Pulmonary artery endothelial cell (primary cell): Measurements from ENCODE around the gene MEGF9. TPM values are rescaled to one million over a fixed set of nuclear protein-coding genes. Genes with fewer than 3 reads are reported as not detected.
A peak's percentile ranks its signal among the peaks of the same experiment; 100 is the strongest.

ENCODE experiments used
- DNase-seq: peaks from one replicate; pipeline ENCODE4 v3.0.0-alpha.2; 2011; ENCODE audit warnings: low read depth, low spot score
- total RNA-seq: library from RNA; depleted of rRNA; stranded (reverse); fragments of >200 nt; gene quantifications from 2 replicates; pipeline ENCODE4 v1.2.3, GENCODE V29; 2014

The MEGF9 gene
- total RNA-seq, 1 donor from 2014 or later, result 16.5 TPM

DNA sequence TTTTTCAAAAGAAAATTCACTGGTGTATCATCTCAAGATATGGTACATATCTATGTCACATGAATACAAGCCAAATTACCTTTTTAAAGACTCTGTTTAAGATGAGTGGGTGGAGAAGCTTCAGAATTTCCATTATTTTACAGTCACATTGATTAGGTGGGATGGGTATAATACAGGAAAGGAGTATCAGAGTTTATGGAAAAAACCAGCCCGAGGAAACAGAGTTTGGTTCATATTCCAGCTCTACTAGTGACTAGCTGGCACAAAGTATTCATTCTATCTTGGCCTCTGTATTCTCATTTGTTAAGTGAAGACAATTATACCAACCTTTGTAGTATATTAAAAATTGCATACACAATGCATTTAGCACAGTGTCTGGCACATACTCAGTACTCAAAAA, 87.8 kb downstream of the MEGF9 start:
- no peak for DNase-seq

DNA sequence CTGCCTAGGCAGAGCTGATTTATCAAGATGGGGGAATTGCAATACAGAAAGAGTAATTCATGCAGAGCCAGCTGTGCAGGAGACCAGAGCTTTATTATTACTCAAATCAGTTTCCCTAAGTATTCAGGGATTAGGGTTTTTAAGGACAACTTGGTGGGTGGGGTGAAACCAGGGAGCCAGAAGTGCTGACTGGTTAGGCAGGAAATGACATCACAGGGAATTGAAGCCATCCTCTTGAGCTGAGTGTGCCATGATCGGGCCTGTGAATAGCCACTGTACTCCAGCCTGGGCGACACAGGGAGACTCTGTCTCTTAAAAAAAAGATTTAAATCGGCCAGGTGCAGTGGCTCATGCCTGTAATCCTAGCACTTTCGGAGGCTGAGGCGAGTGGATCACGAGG, 89.0 kb downstream of the MEGF9 start:
- DNase-seq, result no peak

DNA sequence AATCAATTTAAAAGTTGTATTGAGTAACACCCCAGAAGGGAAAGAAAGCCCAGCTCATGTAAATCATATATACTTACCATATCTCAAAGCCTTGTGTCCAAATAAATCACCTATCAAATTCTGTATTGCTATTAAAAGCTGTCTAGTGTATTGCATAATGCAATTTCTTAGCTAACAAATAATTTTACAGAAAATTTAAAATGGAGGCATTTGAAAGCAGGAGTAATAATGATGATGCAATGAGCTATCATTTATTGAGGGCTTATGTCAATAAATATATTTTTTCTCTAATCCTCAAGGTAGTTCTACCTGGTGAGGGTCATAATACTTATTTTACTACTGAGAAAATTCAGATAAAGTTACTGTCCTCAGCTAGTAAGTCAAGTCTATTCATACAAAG, 91.5 kb downstream of the MEGF9 start:
- no peak for DNase-seq

DNA sequence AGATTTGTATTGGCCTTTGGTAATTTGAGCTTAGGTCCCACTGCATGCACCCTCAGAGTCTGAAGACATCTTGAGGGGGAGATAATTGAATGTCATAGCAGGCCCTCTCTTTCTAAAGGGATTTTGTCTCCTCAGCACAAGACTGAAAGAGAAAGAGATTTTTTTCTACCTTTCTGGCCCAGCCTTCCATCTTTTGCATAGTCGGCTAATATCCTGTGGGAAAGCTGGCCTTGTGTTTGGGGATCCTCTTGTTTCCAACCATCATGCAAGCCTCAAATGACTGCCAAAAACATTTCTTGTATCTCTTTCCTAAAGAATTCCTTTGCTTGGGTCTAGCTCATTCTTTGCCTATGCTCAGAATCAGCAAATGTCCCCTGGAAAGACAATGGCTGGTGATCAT, 92.3 kb downstream of the MEGF9 start:
- no peak for DNase-seq

DNA sequence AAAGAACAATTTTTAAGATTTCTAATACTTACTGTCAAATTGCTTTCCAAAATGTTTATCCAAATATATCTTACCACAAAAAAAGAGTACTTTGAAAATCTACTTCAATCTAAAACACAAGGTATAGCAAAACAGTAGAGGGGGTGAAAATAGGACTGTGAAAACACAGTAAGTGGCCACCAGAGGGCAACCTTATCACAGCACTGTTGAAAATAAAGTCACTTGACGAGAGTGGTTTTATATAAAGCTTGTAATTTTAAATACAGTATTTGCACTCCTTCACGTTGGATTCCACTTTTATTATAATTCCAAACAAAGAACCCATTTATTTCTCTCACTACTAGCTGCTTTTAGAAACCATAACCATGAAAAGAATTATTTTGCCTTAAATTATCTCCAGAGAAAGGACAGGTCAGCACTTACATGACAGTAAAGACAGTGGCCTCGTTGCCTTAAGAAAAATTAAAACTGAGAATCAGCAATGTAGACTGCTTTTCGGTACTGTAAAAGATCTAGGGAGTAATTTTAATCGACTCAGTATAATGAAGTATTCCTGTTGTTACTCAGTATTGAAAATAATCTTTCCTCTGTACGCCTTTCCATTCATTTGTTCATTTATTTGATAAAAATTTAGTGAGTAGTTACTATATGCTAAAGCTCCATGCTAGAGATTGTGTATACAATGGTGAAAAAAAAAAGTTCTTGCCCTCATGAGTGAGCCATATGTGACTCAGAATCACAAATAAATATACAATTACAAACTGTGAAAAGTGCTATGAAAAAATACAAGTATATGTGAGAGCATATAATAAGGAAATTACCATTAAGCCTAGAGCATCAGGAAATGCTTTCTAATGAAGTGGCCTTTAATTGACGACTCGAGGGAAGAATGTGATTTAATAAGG, 94.3 kb downstream of the MEGF9 start:
- peak; percentile 41 for DNase-seq

DNA sequence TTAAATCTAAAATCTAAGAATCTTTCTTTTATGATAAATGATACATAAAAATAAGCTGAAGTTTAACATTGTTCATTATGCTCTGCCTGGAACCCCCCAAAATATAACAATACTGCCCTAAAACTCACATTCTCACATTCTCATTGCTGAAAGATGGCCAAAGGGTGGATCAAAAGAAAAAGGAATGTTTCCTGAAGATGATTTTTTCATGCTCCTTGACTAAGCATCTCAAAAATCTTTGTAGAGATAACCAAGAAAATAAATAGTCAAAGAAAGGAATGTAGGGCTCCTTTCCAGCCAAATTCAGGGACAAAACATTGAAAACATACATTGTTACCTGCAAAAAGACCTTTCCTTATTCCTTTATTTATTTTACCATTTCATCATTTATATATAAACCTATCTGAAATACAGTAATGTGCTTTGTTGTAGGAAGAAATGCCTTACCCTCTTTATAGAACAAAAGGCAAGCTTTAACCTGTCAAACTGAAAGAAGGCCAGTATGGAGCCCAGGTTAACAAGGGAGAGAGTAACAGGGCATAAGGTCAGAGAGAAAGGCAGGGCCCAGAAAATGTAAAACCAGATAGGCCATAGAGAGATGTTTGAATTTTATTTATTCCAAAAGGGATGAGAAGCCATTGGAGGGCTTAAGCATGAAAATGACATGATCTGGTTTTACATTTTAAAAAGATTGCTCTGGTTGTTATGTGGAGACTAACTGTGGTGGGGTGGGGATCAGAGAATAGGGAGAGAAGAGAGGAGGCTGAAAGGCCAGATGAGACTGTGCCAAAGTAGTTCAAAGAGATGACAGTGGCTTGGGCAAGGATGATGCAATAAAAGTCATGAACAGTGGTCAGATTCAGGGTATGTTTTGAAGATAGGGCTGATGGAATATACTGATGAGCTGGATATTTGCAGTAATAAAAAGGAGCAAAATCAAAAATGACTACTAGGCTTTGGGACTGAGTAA, 97.0 kb downstream of the MEGF9 start:
- DNase-seq, result no peak

DNA sequence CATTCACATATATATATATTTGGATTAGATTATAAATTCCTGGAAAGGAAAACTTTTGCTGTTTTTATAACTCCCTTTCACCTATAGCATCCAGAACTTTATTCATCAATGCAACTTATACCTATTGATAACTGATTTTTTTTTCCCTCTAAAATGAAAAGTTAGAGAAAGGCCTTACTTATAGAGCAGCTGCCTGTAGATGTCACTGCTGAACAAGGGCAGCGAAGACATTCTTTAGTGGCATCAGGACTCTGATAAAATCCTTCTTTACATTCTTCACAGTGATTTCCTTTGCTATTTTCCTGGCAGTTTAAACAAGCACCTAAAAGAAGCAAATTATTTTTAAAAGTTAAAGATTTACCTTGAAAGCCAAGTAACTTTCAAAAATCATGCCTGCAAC, 102.1 kb downstream of the MEGF9 start:
- DNase-seq, result no peak

DNA sequence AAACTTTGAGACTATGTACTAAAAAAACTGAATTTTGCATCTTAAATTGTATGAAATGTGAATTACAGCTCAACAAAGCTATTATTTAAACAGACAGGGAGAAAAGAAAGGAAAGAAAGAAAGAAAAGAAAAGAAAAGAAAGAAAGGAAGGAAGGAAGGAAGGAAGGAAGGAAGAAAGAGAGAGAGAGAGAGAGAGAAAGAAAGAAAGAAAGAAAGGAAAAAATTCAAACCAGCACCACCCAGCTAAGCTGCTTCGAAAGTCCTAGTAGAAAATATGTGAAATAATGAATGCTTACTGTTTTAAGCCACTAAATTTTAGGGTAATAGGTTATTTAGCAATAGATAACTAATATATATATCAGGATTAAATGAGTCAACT, 102.6 kb downstream of the MEGF9 start:
- no peak for DNase-seq

DNA sequence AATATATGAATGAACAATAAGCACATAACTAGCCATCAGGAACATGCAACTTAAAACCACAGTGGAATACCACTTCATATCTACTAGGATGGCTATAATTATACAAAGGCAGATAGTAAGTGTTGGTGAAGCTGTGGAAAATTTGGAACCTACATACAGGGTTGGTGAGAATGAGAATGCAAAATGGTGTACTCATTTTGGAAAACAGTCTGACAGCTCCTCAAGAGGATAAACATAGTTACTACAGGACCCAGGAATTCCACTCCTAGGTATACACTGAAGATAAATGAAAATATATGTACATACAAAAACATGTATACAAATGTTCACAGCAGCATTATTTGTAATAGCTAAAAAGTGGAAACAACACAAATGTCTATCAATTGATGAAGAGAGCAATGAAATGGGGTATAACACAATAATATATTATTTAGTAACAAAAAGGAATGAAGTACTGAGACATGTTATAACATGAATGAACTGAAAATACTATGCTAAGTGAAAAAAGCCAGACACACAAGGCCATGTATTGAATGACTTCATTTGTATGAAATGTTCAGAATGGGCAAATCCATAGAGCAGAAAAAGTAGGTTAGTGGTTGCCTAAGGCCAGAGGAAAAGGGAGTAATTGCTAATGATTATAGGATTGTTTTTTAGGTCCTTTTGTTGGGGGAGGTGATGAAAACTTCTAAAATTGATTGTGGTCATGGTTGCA, 103.1 kb downstream of the MEGF9 start:
- DNase-seq, result no peak

DNA sequence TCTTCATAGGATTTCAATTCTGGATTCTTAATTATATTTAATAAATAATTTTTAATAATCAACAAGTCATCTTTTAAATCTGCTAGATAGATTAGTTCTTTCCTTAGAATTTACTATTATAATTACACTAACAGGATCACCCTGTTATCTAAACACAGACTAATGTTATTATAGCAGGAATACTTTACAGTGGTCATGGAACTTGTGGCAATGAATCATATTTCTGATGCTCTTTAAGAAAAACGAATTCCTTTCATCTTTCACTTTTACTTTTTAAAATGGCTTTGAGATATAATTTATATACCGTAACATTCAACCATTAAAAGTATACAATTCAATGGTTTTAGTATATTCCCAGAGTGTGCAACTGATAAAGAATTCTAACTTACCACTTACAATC, 104.6 kb downstream of the MEGF9 start:
- DNase-seq, result no peak

DNA sequence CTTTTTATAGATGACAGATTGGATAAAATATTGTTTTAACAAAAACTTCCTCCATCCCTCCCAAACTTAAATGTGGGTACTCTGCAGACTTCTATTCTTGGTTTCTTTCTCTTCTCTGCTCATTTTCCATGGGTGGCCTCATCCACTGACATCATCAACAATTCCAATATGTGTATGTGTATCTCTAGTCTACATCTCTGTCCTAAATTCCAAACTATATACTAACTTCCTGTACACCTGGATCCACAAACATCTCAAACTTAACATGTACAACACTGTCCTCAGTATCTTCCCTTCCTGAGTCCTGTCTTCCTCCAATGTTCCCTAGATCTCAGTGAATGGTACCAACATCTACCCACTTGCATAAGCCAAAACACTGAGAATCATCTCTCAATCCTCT, 105.8 kb downstream of the MEGF9 start:
- no peak for DNase-seq

DNA sequence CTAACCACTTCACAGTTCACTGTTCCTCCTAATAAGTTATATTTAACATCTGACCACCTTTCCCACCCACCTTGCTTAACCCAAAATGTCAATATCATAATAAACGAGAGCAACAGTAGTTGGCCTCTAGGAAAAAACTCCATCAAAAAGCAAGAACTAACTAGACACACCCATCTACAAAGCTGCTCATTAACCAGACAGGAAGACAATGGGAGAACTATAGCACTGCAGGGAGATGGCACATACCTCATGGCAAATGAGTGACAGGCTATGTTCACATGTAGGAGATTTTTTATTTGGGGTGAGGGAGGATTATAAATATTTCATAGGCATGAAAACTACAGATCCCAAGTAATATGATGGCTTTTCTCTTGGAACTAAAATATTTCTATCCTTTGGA, 110.7 kb downstream of the MEGF9 start:
- no peak for DNase-seq

DNA sequence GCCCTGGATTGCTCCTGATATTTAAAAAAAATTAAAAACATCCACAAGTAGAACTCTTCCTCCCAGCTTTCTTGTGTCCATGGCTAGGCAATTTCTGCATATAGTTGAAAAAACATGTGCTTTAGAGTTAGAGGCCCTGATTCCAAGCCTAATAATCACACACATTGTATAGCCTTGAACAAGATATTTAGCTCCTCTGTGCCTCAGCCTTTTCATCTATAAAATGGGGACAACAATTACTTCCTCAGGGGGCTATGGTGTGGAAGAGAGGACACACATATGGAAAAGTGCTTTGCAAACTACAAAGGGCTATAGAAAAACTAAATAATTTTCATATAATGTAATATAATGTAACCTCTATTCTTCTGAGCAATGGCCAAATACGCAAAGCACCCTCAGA, 111.3 kb downstream of the MEGF9 start:
- DNase-seq, result no peak

DNA sequence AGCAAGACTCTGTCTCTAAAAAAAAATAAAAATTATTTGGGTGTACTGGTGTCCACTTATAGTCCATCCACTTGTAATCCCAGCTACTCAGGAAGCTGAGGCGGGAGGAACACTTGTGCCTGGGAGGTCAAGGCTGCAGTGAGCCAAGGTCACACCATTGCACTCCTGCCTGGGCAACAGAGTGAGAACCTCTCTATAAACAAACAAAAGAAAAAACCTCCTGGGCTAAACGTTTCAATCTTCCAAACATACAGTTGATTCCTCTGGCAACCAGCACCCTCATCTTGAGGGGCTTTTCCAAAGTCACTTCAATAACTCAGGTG, 120.4 kb downstream of the MEGF9 start:
- no peak for DNase-seq

DNA sequence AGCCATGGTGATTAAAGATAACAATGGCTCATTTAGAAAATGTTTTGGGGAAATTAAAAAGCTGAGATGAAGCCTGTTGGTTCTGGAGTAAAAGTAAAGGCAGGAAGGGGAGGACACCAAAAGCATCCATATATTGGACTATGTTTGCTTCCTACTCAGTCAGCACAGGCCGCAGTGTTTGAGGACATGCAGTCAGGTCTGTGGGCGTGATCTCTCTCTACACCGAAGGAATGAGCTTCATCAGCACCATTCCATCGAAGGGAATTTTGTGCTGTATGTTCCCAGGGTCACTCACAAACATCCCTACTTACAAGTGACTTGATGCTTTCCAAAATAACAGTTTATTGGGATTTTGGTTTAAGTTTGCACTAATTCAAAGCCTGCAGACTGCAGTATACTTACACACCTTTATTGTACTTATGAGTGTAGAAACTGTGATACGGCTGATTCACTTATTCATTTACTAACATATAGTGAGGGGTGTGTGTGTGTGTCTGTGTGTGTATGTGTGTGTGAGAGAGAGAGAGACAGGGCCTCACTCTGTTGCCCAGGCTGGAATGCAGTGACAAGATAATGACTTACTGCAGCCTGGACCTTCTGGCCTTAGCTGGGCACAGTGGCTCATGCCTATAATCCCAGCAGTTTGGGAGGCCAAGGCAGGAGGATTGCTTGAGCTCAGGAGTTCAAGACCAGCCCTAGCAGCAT, 120.9 kb downstream of the MEGF9 start:
- DNase-seq, result no peak

DNA sequence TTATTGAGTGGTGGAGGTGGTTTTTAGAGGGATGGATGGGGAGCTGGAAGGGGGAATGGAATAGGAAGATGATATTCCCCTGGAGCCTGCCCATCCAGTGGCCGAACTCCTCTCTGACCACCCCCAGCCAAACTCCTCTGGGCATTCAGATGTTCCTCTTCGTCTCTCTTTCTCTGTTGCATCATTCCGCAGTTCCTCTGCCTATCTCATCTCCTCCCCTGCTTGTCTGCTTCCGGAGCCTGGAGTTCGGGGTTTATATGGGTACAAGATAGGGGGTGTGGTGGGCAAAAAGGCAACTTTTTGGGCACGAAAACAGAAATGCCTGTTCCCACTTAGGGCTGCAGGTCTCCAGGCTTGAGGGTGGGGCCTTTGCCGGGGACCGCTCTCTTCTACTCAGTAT, 122.1 kb downstream of the MEGF9 start:
- no peak for DNase-seq

DNA sequence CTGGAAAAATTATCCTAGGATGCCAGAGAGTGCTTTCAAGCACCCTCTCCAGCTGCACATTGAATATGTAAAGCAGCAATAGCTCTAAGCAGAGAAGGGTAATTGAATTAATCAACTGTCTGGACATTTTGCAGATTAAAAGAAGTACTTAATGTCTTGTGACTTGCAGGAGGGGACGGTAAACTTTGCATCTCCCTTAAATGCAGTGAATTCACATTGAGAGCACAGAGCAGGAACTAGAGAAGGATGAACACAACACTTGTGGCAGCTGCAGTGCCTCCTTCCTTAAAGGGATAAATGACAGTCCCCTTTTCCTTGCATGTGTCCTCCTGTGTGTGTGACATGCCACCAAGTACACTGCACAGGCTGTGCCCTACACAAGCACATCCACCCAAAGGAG, 126.9 kb downstream of the MEGF9 start:
- DNase-seq, result no peak

DNA sequence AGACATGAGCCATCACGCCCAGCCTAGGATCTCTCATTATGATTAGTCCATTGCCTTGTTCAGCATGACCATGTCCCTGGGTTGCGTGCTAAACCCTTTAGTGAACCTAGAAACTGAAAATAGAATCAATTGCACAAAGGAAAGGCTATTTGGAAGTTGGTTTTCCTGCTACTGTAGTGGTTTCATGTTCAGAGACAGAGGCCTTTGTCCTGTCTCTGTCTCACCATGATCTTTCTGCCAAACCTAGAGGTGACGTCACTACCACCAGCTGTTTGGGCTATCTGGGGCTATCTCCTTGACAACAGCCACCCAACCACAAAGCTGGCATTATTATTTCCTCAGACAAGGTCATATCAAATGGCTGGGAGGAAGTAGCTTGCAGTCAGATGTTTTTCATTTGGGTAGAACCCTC, 130.3 kb downstream of the MEGF9 start:
- peak; percentile 81 for DNase-seq

DNA sequence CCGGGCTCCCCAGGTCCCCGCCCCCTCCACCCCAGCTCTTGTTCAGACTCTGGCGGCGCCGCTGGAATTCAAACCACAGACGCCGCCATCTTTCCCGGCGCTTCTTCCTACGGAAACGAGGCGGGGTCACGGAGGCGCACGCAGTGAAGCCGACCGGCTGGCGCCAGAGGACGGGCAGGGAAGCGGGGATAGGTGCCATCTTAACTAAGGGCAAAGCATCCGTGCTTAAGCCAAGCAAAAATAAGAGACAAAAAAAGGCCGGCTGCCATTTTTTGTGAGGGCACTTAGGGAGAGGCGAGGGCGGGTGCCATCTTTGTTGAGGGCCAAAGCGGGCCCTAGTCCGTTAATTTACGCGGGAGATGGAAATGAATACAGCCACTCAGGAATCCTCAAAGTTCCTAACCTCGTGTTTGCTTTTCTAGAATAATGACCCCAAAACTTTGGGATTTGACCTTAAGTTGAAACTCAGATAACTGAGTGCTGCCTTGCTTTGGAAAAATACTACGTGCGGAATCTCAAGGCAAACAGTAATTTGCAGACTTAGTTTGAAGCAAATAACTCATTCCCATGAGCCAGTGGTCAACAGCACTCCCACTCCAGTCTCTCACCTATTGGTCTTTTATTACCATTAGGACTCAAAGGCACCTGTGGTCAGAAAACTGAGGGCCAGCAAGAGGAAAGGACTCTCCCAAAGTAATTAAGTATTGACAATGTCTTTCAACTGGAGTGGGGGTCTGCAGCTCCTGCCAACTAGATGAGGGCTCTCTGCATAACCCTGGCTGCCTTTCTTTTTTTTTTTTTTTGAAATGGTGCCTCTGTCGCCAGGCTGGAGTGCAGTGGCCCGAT, 134.0 kb downstream of the MEGF9 start, which contains the start of gene CDK5RAP2:
TSS of gene CDK5RAP2 (minus strand) at position 117 of the 846 bp plus-strand sequence. CDS start 189 bp downstream, outside the sequence.
- DNase-seq, result peak; percentile 94
